ENCODE data around the gene ATRNL1.

The ATRNL1 gene

GRCh38 chr10:115136616-115137015 is 43.5 kb downstream of the ATRNL1 start:
- no peaks in the 10 kb centered on the region for H3K79me2 ChIP-seq
- H3K4me3 ChIP-seq (ENCODE audit: low read depth, low read length) = no peak overlapping the region
- H3K36me3 ChIP-seq (ENCODE audit: control insufficient read depth, insufficient read depth, low read length) = no peaks in the 10 kb centered on the region
- H2AFZ ChIP-seq = no peak overlapping the region
- no peaks in the 10 kb centered on the region for H3K9me3 ChIP-seq (ENCODE audit: control insufficient read depth, low read length)
- H3K9ac ChIP-seq = no peak overlapping the region
- H3K27ac ChIP-seq = no peak overlapping the region
- no peak overlapping the region for H3K4me2 ChIP-seq (ENCODE audit: low read length)
- no peaks in the 10 kb centered on the region for H3K27me3 ChIP-seq (ENCODE audit: control insufficient read depth, insufficient read depth, low read length)
- TF ChIP-seq CTCF (IDR thresholded peaks at IDR 0.05) = no peak
- no peaks in the 10 kb centered on the region for H3K4me1 ChIP-seq

DNA sequence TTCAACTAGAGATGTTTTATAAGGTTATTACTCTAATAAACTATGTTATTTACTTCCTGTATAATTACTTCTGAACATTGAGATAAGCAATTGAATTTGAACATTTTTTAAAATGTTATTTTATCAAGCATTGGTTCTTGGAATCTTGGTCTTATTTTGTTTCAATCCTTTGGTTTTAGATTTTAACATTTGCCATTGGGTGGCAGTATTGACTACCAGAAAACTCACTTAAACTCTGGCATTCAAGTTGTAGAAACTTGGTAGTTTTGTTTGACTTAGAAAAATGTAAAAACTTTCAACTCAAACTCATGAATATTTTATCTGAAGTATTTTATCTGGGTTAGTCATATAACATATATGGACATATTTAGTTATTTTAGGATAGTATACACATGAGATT is 48.1 kb downstream of the ATRNL1 start:
- H3K4me3 ChIP-seq (ENCODE audit: low read depth, low read length) = no peak overlapping the region
- H2AFZ ChIP-seq = no peak overlapping the region
- H3K36me3 ChIP-seq (ENCODE audit: control insufficient read depth, insufficient read depth, low read length) = no peaks in the 10 kb centered on the region
- H3K27me3 ChIP-seq (ENCODE audit: control insufficient read depth, insufficient read depth, low read length) = no peaks in the 10 kb centered on the region
- no peak overlapping the region for H3K27ac ChIP-seq
- H3K4me2 ChIP-seq (ENCODE audit: low read length) = no peak overlapping the region
- H3K9ac ChIP-seq = no peak overlapping the region
- H3K79me2 ChIP-seq = no peaks in the 10 kb centered on the region
- no peak for TF ChIP-seq CTCF (IDR thresholded peaks at IDR 0.05)
- H3K4me1 ChIP-seq = no peaks in the 10 kb centered on the region
- H3K9me3 ChIP-seq (ENCODE audit: control insufficient read depth, low read length) = no peaks in the 10 kb centered on the region

DNA sequence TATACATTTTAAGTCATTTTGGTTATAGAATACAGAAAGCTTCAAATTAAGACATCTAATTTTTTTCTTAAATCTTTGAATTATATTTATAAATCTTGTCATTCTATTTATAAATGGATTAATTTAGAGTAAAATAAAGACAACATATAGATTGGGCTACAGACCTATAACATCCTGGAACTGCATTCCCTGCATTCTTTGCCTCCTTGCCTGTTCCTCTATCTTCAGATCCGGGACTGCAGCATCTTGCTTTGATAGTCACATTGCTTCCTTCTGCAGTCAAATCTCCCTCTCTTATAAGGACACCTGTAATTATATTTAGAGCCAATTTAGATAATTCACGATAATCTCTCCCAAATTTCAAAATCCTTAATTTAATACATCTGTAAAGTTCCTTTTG is 64.2 kb downstream of the ATRNL1 start:
- Histone ChIP-seq H3K4me1 (no peaks in the 10 kb centered on the region), H3K9ac (no peak overlapping the region), H3K4me2 (ENCODE audit: low read length) (no peak overlapping the region), H3K27ac (no peak overlapping the region), H3K79me2 (no peaks in the 10 kb centered on the region), H2AFZ (no peak overlapping the region), H3K36me3 (ENCODE audit: control insufficient read depth, insufficient read depth, low read length) (no peaks in the 10 kb centered on the region), H3K27me3 (ENCODE audit: control insufficient read depth, insufficient read depth, low read length) (no peaks in the 10 kb centered on the region), H3K9me3 (ENCODE audit: control insufficient read depth, low read length) (no peaks in the 10 kb centered on the region), H3K4me3 (ENCODE audit: low read depth, low read length) (no peak overlapping the region)
- no peak for TF ChIP-seq CTCF (IDR thresholded peaks at IDR 0.05)

DNA sequence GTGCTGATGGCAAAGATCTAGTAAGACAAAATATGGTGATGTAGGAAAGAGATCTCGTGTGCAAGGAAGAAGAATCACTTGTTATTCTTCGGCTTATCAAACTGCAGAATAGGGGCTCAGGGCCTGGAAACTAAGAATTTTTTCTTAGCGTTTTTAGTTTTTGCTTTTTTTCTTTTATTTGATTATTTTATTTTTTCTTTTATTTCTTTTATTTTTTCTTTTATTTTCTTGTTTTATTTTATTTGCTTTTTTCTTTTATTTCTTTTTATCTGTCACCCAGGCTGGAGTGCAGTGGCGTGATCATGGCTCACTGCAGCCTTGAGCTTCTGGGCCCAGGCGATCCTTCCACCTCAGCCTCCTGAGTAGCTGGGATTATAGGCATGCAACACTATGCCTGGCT is 70.0 kb downstream of the ATRNL1 start:
- no peak overlapping the region for H2AFZ ChIP-seq
- H3K4me2 ChIP-seq (ENCODE audit: low read length) = no peak overlapping the region
- H3K36me3 ChIP-seq (ENCODE audit: control insufficient read depth, insufficient read depth, low read length) = no peaks in the 10 kb centered on the region
- no peak overlapping the region for H3K27ac ChIP-seq
- no peaks in the 10 kb centered on the region for H3K79me2 ChIP-seq
- H3K27me3 ChIP-seq (ENCODE audit: control insufficient read depth, insufficient read depth, low read length) = no peaks in the 10 kb centered on the region
- no peak overlapping the region for H3K4me3 ChIP-seq (ENCODE audit: low read depth, low read length)
- H3K4me1 ChIP-seq = no peaks in the 10 kb centered on the region
- no peaks in the 10 kb centered on the region for H3K9me3 ChIP-seq (ENCODE audit: control insufficient read depth, low read length)
- no peak overlapping the region for H3K9ac ChIP-seq
- no peak for TF ChIP-seq CTCF (IDR thresholded peaks at IDR 0.05)

- no peaks in the 10 kb centered on the region for H3K9me3 ChIP-seq (ENCODE audit: control insufficient read depth, low read length)
- no peaks in the 10 kb centered on the region for H3K79me2 ChIP-seq
- TF ChIP-seq CTCF (IDR thresholded peaks at IDR 0.05) = no peak
- no peak overlapping the region for H3K4me3 ChIP-seq (ENCODE audit: low read depth, low read length)
- no peaks in the 10 kb centered on the region for H3K36me3 ChIP-seq (ENCODE audit: control insufficient read depth, insufficient read depth, low read length)
- H3K27me3 ChIP-seq (ENCODE audit: control insufficient read depth, insufficient read depth, low read length) = no peaks in the 10 kb centered on the region
- no peak overlapping the region for H3K9ac ChIP-seq
- H3K4me2 ChIP-seq (ENCODE audit: low read length) = no peak overlapping the region
- H3K27ac ChIP-seq = no peak overlapping the region
- H2AFZ ChIP-seq = no peak overlapping the region
- H3K4me1 ChIP-seq = no peaks in the 10 kb centered on the region
These were observed 71.1 kb downstream of the ATRNL1 start for GRCh38 chr10:115164220-115164619.

All from parathyroid adenoma (tissue), 2 donors.